IPS DF 4.7 (cell line): ENCODE data around the gene OR6C74.

ENCODE experiments used
- DNase-seq: peaks from one replicate; pipeline ENCODE4 v3.0.0-alpha.2; 2013; ENCODE audit warnings: low spot score; ENCODE audit errors: extremely low read depth

OR6C74 gene

DNA sequence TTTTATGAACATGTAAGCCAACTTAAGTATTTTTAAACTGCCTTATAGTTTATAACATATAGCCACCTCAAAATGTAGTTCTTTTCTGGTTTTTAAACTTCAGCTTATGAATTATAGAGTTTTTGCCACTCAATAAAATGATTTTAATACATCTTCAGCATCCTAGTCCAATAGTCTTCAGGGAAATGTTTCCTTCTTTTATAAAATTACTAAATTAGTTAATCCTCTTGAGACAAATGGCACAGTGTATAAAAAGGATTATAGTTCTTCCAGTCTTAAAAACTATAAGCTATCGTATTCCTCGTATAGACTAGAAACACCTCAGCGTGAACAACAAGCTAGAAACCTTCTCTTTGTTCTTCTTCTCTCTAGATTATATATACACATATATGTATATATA, at the start of gene OR6C74:
Gene OR6C74, plus strand, starts transcription at position 301 of the 400 bp plus-strand sequence. CDS start 2,679 bp downstream, outside the sequence.
- DNase-seq = no peak

GRCh38 chr12:55220725-55221124, 23.7 kb upstream of the OR6C74 start, which contains the start of gene OR10A7:
OR10A7 (plus strand) TSS chr12:55221025; CDS start chr12:55221025, 0 bp downstream.
- no peak for DNase-seq

GRCh38 chr12:55226523-55226922, 17.9 kb upstream of the OR6C74 start:
- no peak for DNase-seq

- no peak for DNase-seq
These were observed 16.8 kb upstream of the OR6C74 start for GRCh38 chr12:55227643-55228042.

GRCh38 chr12:55246159-55246558, 1.8 kb downstream of the OR6C74 start:
- DNase-seq = no peak

- DNase-seq = no peak
These were observed 6.5 kb downstream of the OR6C74 start for GRCh38 chr12:55250944-55251343.

DNA sequence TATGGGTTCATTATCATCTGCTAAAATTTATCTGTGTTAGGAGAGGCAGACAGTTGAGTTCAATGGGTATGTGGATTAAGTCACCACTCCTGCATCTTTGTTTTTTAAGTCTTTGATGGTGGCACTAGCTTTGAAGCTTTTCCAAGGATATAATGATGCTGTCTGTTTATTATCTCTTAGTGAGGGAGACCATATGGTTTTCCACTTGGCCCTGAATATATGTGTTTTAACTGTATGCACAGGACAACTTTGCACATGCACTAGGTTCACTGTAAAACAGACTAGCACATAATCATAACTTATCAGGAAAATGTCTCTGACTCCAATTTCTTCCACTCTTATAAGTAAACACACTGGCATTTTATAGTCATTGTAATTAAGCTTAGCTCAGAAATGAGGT, 8.9 kb downstream of the OR6C74 start:
- DNase-seq = no peak

DNA sequence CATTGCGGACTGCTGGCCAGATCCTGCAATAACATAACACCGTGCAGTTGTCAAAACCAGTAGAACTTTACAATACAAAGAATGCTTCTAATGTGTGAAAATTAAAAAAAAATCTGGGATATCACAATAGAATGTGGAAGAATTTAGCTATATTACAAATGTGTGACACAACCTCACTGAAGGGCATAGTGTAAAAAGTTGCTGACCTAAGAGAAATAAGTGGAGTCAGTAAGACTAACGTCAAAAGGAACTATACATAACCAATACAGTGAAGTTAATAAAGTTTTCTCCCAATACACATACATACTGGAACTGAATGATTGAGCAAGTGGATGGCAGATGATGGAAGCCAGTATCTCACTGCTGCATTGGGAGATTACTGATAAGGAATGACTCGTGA, 12.4 kb downstream of the OR6C74 start:
- DNase-seq = no peak

DNA sequence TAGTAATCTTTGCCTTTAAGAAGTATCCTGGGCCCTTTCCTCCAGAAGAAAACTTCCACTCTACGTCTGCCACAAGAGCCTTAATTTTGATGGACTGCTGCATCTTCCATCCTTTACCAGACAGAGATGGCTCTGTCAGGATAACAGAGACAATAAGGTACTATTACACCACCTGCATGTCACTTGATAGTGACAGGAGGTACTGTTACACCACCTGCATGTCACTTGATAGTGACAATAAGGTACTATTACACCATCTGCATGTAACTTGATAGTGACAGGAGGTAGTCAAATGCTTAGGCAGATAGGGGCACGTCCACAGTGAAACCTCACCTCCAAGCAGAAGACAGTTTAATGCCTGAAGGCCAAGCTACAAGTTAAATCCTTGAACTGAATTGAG, 13.9 kb downstream of the OR6C74 start:
- no peak for DNase-seq

DNA sequence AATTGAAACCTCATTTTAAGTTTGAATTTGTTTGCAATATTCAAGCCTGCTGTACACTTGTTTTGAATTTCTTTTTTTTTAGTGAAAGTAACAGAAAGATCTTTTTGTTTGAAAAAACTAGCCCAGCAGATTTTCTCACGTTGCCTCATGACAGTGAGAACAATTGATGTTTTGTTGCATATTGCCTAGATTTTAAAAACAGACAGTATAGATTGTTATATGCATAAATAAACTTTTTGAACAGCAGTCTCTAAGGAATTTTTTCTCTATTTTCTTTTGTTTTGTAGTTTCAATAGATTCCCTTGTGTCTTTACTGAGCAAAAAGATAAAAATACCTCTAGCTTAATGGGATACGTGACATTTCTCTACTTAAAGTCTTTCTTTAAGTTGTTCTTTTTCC, 36.6 kb downstream of the OR6C74 start:
- no peak for DNase-seq

- no peak for DNase-seq
These were observed 45.6 kb downstream of the OR6C74 start for GRCh38 chr12:55289999-55290398.
